NCI-H187 treated with DMSO at 0.1 percent for 48 hours (cell line): ENCODE measurements around the gene ADD3.

Experiments used
- DNase-seq: peaks from one replicate; lab custom pipeline; 2025; lab: John Stamatoyannopoulos, UW

The ADD3 gene, protein sequence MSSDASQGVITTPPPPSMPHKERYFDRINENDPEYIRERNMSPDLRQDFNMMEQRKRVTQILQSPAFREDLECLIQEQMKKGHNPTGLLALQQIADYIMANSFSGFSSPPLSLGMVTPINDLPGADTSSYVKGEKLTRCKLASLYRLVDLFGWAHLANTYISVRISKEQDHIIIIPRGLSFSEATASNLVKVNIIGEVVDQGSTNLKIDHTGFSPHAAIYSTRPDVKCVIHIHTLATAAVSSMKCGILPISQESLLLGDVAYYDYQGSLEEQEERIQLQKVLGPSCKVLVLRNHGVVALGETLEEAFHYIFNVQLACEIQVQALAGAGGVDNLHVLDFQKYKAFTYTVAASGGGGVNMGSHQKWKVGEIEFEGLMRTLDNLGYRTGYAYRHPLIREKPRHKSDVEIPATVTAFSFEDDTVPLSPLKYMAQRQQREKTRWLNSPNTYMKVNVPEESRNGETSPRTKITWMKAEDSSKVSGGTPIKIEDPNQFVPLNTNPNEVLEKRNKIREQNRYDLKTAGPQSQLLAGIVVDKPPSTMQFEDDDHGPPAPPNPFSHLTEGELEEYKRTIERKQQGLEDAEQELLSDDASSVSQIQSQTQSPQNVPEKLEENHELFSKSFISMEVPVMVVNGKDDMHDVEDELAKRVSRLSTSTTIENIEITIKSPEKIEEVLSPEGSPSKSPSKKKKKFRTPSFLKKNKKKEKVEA

DNA sequence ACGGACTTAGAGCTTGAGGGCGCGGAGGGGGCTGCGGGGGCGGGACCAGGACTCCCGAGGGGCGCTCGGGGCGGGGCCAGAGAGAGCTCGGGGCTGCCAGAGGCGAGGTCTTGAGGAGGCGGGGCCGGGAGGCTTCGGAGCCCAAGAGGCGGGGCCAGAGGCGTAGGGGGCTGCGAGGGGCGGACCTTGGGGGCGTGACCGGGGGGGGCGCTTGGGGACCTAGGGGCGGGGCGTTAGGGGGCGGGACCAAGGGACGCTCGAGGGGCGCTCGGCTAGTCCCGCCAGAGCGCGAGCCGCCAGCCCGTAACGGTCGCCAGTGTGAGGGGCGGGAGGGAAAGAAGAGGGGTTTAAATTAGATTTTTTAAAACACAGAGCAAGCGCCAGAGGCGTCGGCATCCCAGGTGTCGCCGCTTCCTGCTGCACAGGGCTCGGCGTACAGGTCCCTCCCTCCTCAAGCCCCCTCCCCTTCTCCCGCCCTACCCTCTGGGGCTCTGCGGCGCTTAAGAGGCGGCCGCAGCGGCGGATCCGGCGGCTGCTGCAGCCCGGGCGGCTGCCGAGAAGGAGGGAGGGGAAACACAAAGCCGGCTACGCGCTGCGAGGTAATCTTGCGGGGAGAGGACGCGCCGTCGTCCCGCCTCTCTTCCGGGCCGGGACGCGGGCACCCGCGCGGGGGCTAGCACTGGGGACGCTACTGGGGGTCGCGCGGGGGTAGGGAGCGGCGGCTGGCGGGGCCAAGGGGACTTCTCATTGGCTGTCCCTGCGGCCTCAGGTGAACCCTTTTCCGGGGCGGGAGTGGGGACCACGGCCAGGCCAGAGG, at the start of gene ADD3:
Gene ADD3 (plus strand): TSS at position 284 of the 817 bp plus-strand sequence. CDS start 92,670 bp downstream, outside the sequence.
- peak; percentile 41 for DNase-seq

DNA sequence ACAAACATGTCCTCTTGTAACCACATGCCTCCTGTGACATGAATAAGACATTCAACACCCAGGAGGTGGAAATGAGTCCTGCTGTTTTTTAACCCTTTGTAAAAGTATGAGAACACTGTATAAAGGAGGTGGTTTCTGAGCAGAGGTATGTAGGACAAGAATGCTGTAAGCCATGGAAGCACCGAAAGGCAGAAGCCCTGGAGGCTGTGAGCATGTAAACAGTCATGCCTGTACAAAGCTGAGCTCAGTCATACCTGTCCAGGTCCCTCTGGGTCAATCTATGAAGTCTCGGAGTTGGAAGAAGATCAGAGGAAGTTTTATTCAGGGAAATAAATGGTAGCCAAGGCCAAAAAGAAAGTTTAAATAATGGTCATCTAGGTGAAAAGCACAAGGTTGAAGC, 49.7 kb upstream of the ADD3 start:
- DNase-seq: no peak

DNA sequence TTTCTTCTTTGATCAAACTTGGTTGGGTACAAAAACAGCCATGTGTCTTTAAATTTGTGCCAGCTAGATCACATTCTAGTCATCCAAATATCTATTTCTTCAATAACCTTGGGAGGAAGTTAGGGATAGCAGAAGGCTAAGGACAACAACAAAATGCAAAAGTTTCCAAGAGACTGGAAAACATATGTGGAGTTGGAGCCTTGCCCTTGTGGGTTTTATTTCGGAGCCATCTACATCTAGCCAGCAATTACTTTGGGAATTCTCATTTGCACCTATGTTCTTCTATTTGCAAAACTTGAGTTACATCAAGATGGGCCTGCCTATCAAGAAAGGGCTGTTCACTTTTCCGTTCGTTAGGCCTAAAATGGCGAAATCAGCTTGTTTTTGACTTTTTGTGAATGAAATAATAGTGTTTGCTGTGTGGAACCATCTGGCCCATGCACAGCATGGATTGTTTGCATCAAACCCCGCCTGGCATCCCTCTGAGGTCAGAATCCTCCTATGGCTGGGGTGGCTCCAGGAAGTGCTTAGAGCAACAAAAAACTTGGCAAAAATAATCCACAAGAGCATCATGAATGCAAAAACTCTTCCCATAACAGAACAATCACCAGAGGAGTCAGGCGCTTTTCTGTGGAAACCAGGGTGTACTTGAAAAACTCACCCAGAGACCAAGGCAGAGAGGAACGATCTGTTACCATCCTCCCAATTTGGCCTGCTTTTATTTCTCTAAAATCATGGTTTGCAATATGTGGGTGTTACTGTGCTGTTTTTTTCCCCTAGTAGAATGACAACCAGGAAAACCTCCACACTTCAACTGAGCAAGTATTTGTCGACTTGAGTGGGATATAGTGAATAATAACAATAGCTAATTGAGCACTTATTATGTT, 48.3 kb upstream of the ADD3 start:
- no peak for DNase-seq

DNA sequence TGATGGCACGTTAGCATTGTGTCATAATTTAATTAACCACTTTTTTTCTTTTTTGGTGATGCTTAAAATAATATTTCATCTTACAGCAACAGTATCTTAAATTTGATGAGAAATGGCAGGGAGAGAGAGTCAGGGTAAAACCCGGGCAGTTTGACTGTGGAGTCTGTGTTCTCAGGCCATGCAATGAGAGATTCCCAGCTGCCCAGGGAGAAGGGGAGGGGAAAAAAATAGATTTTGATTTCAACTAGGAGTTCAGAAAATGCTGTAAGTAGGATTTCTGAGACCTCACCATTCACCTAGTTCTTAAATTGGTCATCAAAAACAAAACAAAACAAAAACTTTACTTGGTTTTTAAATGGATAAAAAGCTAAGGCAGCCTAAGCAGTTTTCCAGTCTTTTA, 47.1 kb upstream of the ADD3 start:
- DNase-seq: no peak

DNA sequence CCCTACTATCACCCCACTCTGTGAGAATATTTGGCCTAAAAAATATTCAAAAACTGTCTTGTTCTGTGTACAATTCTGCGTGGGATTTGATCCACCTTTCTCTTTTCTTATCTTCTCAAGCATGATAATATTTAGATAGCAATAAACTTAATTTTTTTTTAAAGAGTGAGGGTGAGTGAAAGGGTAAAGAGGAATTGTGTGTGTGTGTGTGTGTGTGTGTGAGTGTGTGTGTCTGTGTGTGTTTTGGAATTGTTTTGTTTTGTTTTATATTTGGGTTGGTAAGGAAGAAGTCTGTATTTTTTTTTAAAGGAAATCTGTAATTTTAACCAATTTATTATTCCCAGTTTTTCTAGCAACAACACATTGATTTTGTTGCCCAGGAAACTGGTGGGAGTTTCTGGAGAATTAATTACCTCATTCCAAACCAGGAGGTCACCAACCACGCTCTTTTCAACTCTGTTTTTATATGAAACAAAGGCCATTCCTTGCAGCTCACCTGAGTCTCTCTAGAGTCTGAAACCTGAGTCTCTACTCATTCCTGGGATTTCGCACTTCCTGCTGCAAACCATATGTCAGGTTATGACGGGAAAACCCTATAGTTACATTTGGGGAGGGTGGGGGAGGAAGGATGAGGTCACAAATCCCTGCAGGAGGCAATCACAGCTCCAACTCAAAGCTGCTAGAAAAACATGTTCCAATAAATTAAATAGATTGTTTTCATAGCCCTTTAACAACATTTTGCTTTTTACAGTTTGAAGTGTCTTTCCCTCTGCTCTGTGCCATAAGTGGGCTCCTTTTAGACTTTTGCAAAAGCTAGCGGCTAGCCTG, 46.4 kb upstream of the ADD3 start:
- DNase-seq: no peak

DNA sequence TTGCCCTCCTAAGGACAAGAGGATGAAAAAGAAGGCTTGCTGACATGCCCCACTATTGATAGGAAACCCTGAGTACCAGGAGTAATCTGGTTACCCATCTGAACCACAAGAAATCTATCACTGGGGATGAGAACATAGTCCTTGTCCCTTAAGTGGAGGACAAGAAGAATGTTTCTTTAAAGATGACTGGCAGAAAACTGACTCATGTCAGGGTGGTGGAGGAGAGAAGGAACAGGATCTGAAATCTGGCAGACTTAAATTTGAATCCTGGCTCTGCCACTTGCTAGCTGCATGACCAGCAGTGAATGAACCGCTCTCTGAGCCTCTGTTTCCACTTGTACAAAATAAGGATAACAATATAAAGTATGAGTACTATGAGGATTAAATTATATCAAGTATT, 45.5 kb upstream of the ADD3 start:
- DNase-seq: no peak

DNA sequence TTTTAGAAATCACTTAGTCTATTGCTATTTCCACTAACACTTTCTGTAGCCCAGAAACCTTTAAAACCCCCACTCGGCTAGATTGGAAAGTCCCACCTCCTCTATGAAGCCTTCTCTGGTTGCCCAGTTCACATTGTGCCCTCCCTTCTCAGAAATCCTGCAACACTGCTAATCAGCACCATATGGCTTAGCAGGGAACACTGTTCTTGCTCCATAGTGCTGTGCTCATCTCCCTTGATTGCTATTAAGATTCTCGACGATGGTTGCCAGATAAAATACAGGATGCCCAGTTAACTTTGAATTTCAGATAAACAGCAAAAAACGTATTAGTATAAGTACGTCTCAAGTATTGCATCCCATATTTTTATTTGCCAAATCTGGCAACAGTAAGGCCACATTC, 44.3 kb upstream of the ADD3 start:
- no peak for DNase-seq

DNA sequence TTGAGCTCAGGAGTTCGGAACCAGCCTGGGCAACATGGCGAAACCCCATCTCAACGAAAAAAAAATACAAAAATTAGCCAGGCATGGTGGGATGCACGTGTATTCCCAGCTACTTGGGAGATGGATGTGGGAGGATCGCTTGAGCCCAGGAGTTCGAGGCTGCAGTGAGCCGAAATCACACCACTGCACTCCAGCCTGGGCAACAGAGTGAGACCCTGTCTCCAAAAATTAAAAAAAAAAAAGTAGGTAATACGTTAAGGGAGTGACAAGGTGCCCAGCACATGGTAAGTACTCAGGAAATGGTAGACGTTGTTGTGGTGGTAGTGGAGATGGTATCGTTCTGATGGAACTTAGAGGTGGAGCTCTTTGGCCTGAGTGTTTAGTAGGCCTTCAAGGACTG, 43.5 kb upstream of the ADD3 start:
- no peak for DNase-seq

DNA sequence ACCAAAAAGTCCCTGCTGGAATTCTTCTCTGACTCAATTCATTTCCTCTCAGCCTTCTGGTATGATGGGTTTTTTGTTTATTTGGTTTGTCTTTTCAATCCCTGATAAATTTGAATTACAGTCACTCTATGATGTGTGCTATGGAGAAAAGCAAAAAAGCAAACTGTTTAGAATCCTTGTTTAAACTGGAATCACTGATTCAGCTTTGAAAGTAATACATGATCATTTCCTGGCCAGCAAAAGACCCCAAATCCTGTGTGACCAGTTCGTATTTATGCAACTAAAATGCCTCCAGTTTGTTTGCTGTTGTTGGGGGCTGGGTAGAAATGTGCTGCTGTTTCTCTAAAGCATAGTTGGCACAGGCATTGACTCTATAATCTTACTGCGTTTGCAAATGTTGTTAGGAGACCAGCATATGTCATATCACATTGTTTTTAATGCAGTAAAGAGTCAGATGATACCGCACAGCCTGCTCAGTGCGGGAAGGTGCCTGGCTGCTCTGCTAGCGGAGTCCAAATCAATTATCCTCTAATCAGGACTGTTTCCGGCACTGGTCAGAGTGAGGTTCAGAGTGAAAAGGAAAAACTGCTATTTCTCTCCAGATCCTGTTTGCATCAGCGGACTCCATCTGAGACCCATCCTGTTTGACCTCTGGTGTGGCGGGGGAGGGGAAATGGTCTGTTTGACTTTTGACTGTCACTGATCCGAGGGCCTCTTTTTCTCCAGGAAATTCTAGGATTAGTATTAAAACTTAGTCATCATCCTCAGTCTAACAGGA, 40.6 kb upstream of the ADD3 start:
- DNase-seq: no peak

DNA sequence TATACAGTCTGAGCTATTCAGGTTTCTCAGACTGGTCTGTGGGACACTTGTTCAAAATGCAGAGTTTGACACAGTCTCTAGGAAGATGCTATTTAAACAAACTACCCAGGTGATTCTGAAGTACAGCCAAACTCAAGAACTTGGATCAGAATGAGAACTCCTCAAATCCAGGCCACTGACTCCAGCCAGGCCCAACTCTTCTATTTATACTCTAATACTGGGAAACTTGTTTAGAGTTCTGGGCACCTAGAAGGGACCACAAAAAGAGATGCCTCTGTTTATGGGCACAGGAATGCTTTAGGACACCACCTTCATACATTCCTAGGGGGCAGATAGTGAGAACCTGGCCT, 40.1 kb upstream of the ADD3 start:
- no peak for DNase-seq

DNA sequence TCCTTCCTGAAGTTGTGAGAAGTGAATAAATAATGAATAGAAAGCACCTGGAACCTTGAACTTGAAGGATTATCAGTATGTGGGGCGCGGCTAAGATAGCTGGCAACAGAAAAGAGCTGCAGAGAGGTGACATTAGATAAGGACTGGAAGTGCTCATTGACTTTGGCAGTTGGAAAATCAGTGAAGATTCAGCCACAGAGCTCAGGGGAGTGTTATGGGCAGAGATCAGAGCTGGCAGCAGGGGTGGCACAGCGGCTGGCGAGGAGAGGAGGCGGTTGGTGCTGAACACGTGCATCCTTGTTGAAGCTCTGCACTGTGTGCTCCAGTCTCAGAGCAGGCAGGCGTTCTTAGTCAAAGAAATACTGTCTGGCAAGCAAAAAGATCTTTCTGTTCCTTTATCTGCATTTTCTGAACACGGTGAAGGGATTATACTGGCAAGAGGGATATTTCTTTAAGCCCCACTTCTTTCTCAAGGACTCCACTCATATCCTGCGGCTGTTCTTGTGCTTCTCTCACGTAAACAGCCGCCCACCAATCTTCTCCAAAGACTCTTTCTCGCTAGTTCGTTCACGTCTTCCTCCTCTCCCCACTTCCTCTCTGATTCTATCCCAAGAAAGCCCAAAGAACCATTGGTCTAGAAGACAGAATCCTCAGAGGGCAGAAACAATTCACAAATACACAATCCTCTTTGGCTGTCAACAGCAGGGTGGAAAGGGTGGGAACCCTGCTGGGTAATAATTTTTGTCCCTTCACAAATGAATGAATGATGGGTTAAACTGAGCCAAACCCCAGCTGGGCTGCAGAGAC, 38.6 kb upstream of the ADD3 start:
- no peak for DNase-seq

DNA sequence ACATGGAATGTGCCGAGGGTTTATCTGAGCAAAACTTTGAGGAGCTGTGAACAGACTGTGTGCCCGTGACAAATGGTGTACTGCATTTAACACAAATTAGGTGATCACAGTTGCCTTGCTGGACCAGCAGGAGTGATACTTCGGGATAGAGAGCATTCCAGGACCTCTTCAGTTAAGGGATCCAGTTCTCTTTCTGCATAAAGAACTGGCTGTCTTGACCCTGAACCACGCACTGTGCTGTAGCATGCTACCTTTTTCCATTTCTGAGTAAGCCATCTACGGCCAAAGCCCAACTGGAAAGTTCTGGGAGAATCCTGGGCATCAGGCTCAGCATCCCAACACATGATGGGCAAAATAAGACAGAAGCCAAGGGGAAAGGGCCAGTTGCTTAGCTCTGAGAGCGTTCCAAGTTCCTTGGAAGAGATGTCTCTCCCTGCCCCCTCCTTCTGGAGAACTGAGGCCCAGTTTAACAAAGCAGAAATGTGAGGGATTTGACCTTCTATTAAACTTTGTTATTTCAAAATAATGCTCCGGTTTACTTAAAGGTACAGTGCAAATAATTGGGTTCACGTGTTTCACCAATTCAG, 37.9 kb upstream of the ADD3 start:
- no peak for DNase-seq

DNA sequence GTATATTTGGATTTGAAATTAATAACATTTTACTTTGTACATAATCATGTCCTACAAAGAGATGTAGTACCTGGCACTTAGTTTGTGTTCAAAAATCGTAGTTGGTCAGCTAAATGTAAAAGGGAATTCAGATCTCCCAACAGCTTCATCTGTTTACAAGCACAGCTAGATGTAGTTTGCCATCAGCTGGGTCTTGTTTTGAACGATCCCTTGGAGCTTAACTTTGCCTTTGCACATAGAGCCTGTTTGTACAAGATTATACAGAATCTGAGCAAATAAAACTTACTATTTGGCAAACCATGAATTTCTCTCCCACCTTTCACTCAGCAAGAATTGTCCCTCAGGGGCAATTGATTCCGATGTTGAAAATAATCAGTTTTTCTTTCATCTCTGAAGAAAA, 36.1 kb upstream of the ADD3 start:
- no peak for DNase-seq

DNA sequence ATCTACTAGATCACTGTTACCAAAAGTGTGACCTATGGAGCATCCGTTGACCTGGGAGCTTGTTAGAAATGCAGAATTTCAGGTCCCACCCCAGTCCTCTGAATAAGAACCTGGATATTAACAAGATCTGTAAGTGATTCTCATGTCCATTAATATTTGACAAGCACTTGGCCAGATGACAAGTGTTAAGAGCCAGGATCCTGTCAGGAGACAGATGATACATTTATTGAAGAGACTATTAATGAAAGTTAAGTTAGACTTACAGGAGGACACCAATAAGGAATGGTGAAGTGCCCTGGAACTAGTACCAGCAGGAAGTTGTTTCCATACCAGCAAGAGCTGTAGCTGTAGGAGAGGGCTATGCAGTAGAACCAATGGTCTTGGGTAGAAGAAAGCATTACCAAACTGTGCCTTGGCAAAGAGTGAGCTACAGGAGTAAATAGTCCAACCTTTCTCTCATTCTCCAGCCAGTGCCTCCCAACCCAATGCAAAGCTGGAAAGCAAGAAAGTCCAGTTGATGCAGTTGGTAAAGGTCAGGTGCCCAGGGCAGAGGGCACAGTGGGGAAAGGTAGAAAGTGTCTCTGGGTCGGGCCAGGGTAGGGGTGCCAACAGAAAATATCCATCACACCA, 35.3 kb upstream of the ADD3 start:
- DNase-seq: no peak

DNA sequence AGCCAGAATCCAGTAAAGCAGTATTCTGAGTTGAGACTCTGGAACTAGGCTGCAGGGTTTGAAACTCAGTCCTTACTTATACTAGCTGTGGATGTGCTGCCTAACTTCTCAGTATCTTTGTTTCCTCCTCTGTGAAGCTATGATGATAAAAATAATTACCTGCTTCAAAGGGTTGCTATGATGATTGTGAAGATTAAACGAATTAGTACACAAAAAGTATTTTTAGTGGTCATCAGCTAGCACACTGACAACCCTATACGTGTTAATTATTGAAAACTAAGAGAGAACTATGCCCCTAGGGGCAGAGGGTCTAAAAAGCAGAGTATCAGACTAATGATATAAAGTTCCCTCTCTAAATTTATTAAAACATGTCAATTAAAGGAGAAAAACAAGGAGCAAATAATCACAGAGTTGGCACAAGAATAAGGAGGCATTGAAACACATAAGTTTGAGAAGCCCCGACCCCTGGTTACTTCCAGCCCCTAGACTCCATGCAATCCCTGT, 34.4 kb upstream of the ADD3 start:
- no peak for DNase-seq

DNA sequence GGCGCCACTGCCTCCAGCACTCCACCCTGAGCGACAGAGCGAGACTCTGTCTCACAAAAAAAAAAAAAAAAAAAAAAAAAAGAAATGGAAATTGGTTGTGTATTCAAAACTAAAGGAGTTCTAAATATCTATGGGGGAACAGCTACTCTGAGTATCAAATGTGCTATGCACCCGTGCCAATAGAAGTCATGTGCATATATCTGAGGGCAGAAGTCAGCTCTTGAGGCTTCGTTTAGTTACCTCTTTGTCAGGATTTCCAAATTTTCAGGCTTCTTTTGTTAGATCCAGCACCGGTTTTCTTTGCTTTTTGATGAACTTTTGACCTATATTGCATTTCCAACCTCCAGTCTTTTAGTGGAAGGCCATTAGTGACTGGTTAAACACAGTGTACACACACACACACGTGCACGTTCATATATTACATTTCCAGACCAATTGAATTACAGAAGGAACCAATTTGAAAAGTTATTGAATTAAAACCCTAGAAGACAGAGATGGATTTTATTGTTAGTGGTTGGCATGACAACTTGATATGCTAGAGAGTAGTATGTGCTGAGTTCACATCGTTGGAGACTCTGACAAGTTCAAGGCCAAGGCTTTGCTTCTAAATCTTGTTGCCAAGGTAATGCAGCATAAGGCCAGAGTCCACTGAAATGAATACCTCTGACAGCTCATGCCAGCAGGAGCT, 33.1 kb upstream of the ADD3 start:
- DNase-seq: no peak
